ENCODE data around the gene ATP2B2.

Gene ATP2B2

GRCh38 chr3:10375296-10376053 is 129.9 kb downstream of the ATP2B2 start:
- TF ChIP-seq JUND (IDR thresholded peaks at IDR 0.05; ENCODE audit: low read depth) = no peak
- no peak for DNase-seq (ENCODE audit: low read depth in 1 of 2, low spot score in 1 of 2)
- in situ Hi-C loops (cut with HindIII; ENCODE audit: low pct_unique_long_range_greater_than_20kb, low sequenced_read_pairs) = no loop called here

GRCh38 chr3:10374311-10374710 is 131.1 kb downstream of the ATP2B2 start:
- in situ Hi-C loops (cut with HindIII; ENCODE audit: low pct_unique_long_range_greater_than_20kb, low sequenced_read_pairs) = no loop called here
- DNase-seq (ENCODE audit: low read depth in 1 of 2, low spot score in 1 of 2) = no peak
- TF ChIP-seq JUND (IDR thresholded peaks at IDR 0.05; ENCODE audit: low read depth) = no peak

GRCh38 chr3:10373686-10374261 is 131.6 kb downstream of the ATP2B2 start:
- TF ChIP-seq JUND (IDR thresholded peaks at IDR 0.05; ENCODE audit: low read depth) = no peak
- no peak for DNase-seq (ENCODE audit: low read depth in 1 of 2, low spot score in 1 of 2)
- in situ Hi-C loops (cut with HindIII; ENCODE audit: low pct_unique_long_range_greater_than_20kb, low sequenced_read_pairs) = no loop called here

DNA sequence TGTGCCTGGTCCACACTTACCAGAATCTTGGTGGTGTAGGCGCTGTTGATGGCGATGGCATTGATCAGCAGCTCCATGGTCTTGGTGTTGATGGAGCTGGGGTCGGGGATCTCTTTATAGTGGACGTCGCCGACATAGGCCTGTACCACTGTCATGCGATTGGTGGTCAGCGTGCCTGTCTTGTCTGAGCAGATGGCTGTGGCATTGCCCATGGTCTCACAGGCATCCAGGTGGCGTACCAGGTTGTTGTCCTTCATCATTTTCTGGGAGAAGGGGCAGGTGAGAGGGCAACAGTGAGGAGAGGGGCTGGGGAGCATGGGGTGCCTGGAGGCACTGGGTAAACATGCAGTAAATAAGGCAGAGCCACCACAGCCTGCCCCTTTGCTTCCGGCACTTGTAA is 133.6 kb downstream of the ATP2B2 start:
- in situ Hi-C loops (cut with HindIII; ENCODE audit: low pct_unique_long_range_greater_than_20kb, low sequenced_read_pairs) = no loop called here
- no peak for TF ChIP-seq JUND (IDR thresholded peaks at IDR 0.05; ENCODE audit: low read depth)
- DNase-seq (ENCODE audit: low read depth in 1 of 2, low spot score in 1 of 2) = no peak

DNA sequence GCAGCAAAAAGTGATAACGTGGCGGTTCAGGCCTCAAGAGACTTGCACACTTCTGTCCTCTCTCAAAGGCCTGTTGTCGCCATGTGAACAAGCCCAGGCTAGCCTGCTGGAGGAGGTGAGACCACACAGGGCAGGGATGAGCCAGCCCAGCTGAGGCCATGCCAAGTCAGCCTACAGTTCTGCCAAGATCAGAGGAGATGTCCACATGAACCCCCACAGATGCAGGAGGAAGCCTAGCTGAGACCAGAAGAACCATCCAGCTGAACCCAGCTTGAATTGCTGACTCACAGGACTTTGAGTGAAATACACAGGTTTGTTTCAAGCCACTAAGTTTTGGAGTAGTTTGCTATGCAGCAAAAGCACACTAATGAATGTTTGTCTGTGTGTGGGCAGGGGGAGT is 134.2 kb downstream of the ATP2B2 start:
- no peak for DNase-seq (ENCODE audit: low read depth in 1 of 2, low spot score in 1 of 2)
- in situ Hi-C loops (cut with HindIII; ENCODE audit: low pct_unique_long_range_greater_than_20kb, low sequenced_read_pairs) = no loop called here
- no peak for TF ChIP-seq JUND (IDR thresholded peaks at IDR 0.05; ENCODE audit: low read depth)

GRCh38 chr3:10370429-10370828 is 135.0 kb downstream of the ATP2B2 start:
- in situ Hi-C loops (cut with HindIII; ENCODE audit: low pct_unique_long_range_greater_than_20kb, low sequenced_read_pairs) = no loop called here
- no peak for TF ChIP-seq JUND (IDR thresholded peaks at IDR 0.05; ENCODE audit: low read depth)
- DNase-seq (ENCODE audit: low read depth in 1 of 2, low spot score in 1 of 2) = no peak

DNA sequence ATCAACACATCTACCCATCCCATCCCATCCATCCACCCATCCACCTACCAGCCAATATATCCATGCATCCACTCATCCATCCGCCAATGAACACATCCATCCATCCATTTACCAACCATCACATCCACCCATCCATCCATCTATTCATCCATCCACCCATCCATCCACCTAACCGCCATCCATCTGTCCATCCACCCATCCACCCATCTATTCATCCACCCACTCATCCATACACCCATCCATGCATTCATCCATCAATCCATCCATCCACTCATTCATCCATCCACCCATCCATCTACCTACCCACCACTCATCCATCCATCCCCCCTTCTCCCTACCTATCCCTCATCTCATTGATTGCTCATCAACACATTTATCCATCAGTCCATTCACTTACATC is 136.9 kb downstream of the ATP2B2 start:
- in situ Hi-C loops (cut with HindIII; ENCODE audit: low pct_unique_long_range_greater_than_20kb, low sequenced_read_pairs) = no loop called here
- no peak for TF ChIP-seq JUND (IDR thresholded peaks at IDR 0.05; ENCODE audit: low read depth)
- DNase-seq (ENCODE audit: low read depth in 1 of 2, low spot score in 1 of 2) = no peak

- no peak for DNase-seq (ENCODE audit: low read depth in 1 of 2, low spot score in 1 of 2)
- TF ChIP-seq JUND (IDR thresholded peaks at IDR 0.05; ENCODE audit: low read depth) = no peak
- in situ Hi-C loops (cut with HindIII; ENCODE audit: low pct_unique_long_range_greater_than_20kb, low sequenced_read_pairs) = no loop called here
Observed at GRCh38 chr3:10367506-10367905, 137.9 kb downstream of the ATP2B2 start.

- DNase-seq (ENCODE audit: low read depth in 1 of 2, low spot score in 1 of 2) = no peak
- no peak for TF ChIP-seq JUND (IDR thresholded peaks at IDR 0.05; ENCODE audit: low read depth)
- in situ Hi-C loops (cut with HindIII; ENCODE audit: low pct_unique_long_range_greater_than_20kb, low sequenced_read_pairs) = no loop called here
Observed at GRCh38 chr3:10366651-10367101, 138.7 kb downstream of the ATP2B2 start.

DNA sequence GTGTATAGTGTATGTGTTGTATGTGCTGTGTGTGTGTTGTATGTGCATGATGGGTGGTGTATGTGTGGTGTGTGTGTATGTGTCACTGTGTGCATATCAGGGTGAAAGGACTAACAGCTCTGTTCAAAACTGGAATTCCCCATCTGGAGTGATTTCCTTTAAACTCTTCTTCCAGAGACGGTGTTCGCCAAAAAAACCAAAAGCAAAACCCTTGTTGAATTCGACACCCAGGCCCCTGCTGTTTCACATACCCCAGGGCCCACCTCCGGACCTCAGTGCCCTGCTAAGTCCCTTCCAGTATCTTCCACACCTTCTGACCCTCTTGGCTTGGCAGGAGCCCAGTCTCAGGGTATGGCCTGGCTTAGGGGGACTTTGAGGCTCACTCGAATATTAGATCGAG is 139.6 kb downstream of the ATP2B2 start:
- TF ChIP-seq JUND (IDR thresholded peaks at IDR 0.05; ENCODE audit: low read depth) = no peak
- in situ Hi-C loops (cut with HindIII; ENCODE audit: low pct_unique_long_range_greater_than_20kb, low sequenced_read_pairs) = no loop called here
- DNase-seq (ENCODE audit: low read depth in 1 of 2, low spot score in 1 of 2) = no peak

- DNase-seq (ENCODE audit: low read depth in 1 of 2, low spot score in 1 of 2) = no peak
- in situ Hi-C loops (cut with HindIII; ENCODE audit: low pct_unique_long_range_greater_than_20kb, low sequenced_read_pairs) = no loop called here
- no peak for TF ChIP-seq JUND (IDR thresholded peaks at IDR 0.05; ENCODE audit: low read depth)
Observed at GRCh38 chr3:10365316-10365715, 140.1 kb downstream of the ATP2B2 start.

GRCh38 chr3:10364806-10365205 is 140.6 kb downstream of the ATP2B2 start:
- in situ Hi-C loops (cut with HindIII; ENCODE audit: low pct_unique_long_range_greater_than_20kb, low sequenced_read_pairs) = no loop called here
- no peak for DNase-seq (ENCODE audit: low read depth in 1 of 2, low spot score in 1 of 2)
- no peak for TF ChIP-seq JUND (IDR thresholded peaks at IDR 0.05; ENCODE audit: low read depth)

DNA sequence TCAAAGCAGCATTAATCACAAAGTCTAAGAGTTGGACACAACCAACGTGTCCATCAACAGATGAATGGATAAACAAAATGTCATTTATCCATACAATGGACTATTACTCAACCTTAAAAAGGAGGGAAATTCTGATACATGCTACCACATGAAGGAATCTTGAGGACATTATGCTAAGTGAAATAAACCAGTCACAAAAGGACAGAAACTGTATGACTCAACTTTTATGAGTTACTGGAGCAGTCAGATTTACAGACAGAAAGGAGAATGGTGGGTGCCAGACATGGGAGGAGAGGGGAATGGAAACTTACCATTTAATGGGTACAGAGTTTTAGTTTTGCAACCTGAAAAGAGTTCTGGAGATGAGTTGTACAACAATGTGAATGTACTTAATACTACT is 141.5 kb downstream of the ATP2B2 start:
- no peak for DNase-seq (ENCODE audit: low read depth in 1 of 2, low spot score in 1 of 2)
- TF ChIP-seq JUND (IDR thresholded peaks at IDR 0.05; ENCODE audit: low read depth) = no peak
- in situ Hi-C loops (cut with HindIII; ENCODE audit: low pct_unique_long_range_greater_than_20kb, low sequenced_read_pairs) = no loop called here

- DNase-seq (ENCODE audit: low read depth in 1 of 2, low spot score in 1 of 2) = no peak
- no peak for TF ChIP-seq JUND (IDR thresholded peaks at IDR 0.05; ENCODE audit: low read depth)
- in situ Hi-C loops (cut with HindIII; ENCODE audit: low pct_unique_long_range_greater_than_20kb, low sequenced_read_pairs) = no loop called here
Observed at GRCh38 chr3:10361375-10361774, 144.0 kb downstream of the ATP2B2 start.

Measured in T47D (cell line).